ENCODE data around the gene KIAA0930.
A peak's percentile ranks its signal among the peaks of the same experiment; 100 is the strongest.
"Not testable (repeated sequence)": the region's sequence is repeated elsewhere in the genome, so short reads cannot be mapped to it uniquely, and the experiment has no call there.

The KIAA0930 gene

GRCh38 chr22:45263463-45264269 is 23.0 kb upstream of the KIAA0930 start:
- no peak for DNase-seq

GRCh38 chr22:45262931-45263462 is 22.3 kb upstream of the KIAA0930 start:
- no peak for DNase-seq

DNA sequence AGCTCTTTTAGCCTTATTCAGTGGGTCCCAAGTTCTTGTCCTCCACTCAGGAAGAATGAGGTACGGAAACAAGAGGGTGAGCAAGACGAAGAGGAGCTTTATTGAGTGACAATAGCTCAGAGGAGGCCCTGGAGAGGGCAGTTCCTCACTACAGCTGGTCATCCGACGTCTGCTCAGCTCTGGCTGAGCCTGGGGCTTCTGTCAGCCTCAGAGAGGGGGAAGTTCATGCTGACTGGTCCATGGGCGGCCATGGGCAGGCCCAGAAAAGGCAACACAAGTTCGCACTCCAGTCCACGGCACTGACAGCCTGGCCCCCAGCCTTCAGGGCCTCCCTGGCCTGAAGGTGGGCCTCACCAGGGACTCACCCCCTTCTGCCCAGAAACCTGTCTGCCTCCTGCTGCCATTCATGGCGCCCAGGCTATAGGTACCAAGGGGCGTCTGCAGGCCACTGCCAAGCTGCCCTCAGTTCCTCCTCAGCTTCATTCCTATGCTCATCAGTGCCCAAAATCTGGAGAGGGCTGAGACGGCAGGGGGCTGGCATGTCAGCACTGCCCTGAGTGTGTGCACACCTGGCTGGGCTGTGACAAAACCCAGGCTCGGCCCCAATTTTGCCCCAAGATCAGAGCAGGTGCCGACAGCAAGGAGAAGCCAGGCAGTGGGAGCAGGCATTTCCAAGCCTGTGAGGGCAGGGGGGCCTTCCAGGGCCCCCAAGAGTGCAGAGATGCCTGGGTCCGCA is 21.7 kb upstream of the KIAA0930 start:
- no peak for DNase-seq

DNA sequence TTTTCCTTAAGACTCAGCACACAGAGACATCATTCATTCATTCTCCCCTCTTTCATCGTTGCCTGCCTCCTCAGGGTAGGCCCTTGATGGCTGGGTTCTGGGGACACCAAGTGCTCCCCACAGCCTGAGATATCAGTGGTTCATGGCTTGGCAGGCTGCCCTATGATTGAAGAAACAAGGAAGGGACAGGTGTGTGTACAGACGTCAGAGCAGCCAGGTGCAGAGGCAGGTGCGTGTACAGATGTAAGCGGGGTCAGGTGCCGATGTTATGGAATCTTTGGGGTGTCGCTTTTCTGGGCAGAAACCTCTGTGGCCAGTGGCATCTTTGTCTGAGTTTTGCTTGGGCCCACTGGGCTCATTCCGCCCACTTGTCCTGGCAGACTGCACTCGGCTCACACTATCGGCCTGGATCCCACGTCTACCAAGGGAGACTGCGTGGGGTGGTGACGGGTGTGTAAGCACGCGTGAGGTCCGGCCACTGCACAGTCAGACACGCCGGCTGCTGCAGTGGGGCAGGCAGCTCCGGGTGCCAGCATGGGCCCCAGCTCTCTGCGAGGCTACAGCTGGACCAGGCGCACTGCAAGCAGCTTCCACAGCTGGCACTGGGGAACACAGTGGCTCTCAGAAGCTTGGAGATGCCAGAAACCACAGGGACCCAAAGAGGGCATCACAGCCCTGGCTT is 20.9 kb upstream of the KIAA0930 start:
- DNase-seq = no peak

GRCh38 chr22:45260395-45260759 is 19.7 kb upstream of the KIAA0930 start:
- DNase-seq = not testable (repeated sequence)

- no peak for DNase-seq
Measured at GRCh38 chr22:45259754-45260394, 19.2 kb upstream of the KIAA0930 start.

- DNase-seq = not testable (repeated sequence)
Measured at GRCh38 chr22:45257941-45258340, 17.2 kb upstream of the KIAA0930 start.

DNA sequence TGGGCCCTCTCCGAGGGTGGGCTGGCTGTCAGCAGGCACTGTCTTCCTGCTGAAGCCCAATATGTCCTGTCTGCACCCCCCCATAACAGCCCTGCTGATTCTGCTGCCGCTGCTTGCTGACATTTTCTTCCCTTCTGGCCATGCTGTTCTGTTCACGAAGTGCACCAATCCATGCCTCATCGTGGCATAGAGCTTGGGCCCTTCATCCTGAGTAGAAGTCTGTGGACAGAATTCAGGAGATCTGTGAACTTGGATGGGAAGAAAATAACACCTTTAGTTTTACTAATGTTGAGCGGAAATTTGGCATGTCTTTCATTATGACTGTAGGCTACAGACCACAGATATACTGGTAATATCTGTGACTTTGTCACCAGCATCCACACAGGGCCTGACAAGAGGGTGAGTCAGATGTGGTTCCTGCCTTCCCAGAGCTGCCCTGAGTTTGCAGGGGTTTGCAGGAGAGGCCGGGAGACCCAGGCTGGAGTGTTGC is 14.1 kb upstream of the KIAA0930 start:
- DNase-seq = no peak

GRCh38 chr22:45254388-45254787 is 13.7 kb upstream of the KIAA0930 start:
- no peak for DNase-seq

DNA sequence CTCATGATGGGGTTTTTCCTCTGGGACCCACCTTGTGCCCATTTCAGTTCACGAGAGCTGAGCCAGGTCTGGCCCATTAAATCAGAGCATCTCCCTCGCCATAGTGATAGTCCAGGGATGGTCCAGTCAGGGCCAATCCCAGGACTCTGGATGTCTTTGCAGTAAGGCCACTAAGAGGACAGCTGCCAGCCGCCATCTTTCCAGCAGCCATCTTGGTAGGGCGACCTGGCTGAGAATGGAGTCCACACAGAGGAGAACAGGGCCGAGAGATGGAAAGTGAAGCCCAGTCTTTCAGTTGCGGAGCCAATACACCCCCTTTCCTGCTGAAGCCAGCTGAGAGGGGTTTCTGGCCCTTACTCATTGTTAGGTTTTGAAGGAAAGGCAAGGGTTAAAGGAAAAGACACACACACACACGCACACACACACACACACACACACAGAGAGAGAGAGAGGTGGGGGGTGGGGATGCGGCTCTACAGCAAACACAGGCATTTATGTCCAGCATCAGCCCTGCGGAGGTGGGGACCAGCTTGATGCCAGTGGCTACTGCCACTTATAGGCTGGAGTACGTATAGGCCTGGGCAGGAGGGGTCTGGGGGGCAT is 12.4 kb upstream of the KIAA0930 start:
- no peak for DNase-seq

GRCh38 chr22:45251825-45252224 is 11.1 kb upstream of the KIAA0930 start:
- DNase-seq = no peak

GRCh38 chr22:45248832-45249561 is 8.3 kb upstream of the KIAA0930 start:
- no peak for DNase-seq

DNA sequence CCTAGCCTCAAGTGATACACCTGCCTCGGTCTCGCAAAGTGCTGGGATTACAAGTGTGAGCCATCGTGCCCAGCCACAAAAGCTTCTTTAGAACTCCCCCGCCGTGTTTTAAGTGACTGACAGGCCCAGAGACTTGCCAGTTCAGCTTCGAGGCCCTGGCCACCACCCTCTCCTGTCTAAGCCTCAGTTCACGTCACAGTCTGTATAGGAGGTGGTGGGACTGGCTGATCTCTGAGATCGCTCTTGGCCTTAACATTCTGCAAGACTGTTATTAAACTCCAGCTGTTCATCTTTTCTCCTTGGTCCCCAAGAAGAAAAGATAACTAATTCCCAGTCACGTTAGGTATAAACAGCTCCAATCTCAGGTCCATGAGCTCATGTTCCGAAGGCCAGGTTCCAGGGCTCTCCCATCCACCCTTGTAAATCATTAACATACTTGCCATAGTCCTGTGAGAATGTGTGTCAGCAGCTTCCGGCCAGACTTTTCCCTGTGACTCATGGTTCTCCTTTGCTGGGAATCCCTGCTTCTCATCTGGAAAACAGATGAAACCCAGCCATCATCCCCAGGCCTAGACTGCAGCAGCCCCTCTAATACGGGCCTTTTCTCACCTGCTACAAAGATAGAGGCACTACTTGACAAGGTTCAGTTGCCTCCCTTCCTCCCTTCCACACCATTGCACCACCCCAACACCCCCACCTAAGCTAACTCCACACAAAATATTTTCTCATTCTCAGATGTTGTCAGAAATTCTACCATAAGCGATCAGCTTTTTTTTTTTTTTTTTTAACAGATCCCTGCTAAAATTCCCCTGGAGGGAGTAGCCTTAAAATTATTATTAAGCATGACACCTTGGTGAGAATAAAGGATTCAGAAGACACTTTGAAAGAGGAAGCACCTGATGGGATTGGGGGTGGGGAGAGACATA is 5.6 kb upstream of the KIAA0930 start:
- DNase-seq = peak; percentile 61

DNA sequence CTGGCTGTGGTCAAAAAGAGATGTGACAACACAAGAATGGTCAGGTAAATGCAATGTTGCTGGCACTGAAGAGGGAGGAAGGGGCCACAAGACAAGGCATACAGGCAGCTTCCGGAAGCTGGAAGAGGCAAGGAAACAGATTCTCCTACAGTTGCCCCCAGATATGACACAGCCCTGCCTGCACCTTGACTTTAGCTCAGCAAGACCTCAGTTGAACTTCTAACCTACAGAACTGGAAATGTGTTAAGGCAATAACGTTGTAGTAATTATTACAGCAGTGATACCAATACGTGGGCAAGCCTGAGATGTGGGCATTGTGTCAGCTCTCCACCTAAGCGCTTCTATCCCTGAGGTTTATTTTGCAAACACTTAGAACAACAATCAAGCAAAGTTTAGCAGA is 4.2 kb upstream of the KIAA0930 start:
- DNase-seq = no peak

DNA sequence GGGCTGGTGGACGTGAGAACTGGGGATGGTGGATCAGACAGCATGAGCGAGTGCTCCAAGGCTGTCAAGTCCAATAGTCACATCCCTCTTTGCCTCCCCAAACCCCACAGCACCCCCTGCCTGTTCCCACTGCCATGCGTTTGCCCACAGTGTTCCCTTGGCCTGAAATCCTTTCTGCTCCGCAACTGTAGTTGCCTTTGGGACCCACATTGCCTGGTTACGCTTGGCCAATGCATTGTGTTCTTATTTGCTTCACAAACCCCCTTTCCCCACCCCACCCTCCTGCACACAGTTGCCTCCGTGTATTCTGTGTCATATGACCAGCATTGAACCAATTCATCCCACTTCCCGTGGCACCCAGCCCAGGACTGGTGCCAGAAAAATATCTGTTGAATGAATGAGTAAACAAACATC is 2.1 kb upstream of the KIAA0930 start:
- DNase-seq = no peak

GRCh38 chr22:45240104-45240809 is 437 bp downstream of the KIAA0930 start:
- peak; percentile 65 for DNase-seq

GRCh38 chr22:45239681-45240051 is 1.0 kb downstream of the KIAA0930 start:
- DNase-seq = no peak

DNA sequence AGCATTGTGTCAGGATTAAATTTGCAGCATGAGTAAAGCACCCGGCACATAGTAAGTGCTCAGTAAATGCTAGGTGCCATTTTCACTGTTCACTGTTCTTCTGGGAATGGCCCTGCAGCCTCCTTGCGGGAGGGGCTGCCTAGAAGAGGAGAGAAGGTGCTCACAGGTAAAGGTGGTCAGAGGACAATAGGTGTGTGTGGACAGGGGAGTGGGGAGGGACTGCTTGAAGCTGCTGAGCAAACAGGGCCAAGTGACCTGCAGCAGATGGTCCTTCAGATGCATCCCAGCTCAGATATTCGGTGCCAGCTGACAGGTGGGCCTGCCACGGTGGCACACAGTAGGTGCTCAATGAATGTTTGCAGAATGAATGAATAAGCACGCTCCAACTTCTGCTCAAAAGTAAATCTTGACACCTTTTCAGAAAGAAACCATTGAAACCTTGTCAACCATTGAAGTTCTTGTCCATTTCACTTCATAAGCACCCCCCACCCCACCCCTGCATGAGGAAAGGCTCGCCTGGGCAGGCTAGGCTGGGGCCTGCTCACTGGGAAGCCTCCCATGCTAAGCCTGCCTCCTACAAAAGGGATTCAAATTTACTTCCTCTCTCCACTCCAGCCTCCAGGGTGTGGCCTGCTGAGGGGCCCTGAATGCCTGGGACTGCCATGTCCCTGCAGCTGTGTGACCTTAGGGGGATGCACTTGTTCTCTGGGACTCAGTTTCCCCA is 1.6 kb downstream of the KIAA0930 start:
- DNase-seq = no peak
